Mucosa of rectum (tissue), 2 donors: ENCODE data around the gene GUCA1A.
A peak's percentile ranks its signal among the peaks of the same experiment; 100 is the strongest.
"Not testable (repeated sequence)": the region's sequence is repeated elsewhere in the genome, so short reads cannot be mapped to it uniquely, and the experiment has no call there.

ENCODE experiments used
- H3K27ac ChIP-seq, 2 donors: one replicate each; pipeline ENCODE4 v1.7.0; 2013; ENCODE audit warnings: inconsistent platforms in 2 of 2, low read depth in 2 of 2, low read length in 2 of 2
- H3K27me3 ChIP-seq, 2 donors: one replicate each; pipeline ENCODE4 v1.7.0; 2013; ENCODE audit warnings: low read length in 2 of 2; ENCODE audit not compliant: control insufficient read depth in 2 of 2, insufficient read depth in 2 of 2
- H3K36me3 ChIP-seq, 2 donors: one replicate each; pipeline ENCODE4 v1.7.0; 2013; ENCODE audit warnings: low read length in 2 of 2; ENCODE audit not compliant: control insufficient read depth in 2 of 2, insufficient read depth in 2 of 2
- H3K4me1 ChIP-seq, 2 donors: one replicate each; pipeline ENCODE4 v1.7.0; 2013; ENCODE audit warnings: low read length in 2 of 2, mild to moderate bottlenecking in 1 of 2; ENCODE audit not compliant: control insufficient read depth in 2 of 2, insufficient read depth in 2 of 2
- H3K4me3 ChIP-seq, 2 donors: one replicate each; pipeline ENCODE4 v1.7.0; 2013; ENCODE audit warnings: low read length in 2 of 2
- H3K9ac ChIP-seq, 2 donors: one replicate each; pipeline ENCODE4 v1.7.0; 2013; ENCODE audit warnings: low read length in 2 of 2, low read depth in 1 of 2, mild to moderate bottlenecking in 1 of 2
- H3K9me3 ChIP-seq, 2 donors: one replicate each; pipeline ENCODE4 v1.7.0; 2013; ENCODE audit warnings: low read length in 2 of 2; ENCODE audit not compliant: control insufficient read depth in 2 of 2
- donor health status: healthy.
- donor health status: Normal muscosa, but diverticular disease.

GUCA1A gene

DNA sequence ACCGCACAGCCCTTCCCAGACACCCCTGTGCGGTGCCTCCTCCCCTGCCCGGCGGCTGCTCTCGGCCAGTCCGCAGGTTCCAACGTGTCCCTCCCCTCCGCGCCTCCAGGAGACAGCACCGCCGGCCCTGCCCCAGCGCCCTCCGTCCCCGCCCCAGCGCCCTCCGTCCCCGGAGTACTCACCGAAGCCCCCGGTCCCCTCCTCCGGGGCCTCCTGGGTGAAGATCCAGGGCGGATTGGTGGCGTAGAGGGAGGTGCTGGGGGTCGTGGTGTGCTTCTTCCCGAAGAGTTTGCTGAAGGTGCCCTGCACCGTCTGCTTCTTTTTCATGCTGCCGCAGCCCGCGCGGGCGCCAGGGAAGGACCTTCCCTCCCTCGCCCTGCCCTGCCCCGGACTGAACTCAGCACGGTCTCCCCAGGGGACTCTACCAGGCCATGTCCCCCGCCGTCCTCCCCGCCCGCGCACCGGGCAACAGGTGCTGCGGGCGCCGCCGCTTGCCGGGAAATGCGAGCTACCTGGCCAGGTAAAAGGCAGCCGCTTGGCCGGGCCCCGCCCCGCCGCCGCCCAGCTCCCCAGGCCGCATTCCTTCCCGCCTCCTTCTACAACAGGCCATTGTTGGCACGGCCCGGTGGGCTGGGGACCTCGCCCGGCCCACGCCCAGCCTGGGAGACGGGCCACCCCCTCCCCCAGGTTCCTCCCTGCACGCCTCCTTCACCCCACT lies 30.9 kb upstream of the GUCA1A start, which contains the start of gene C6orf132:
Gene C6orf132, minus strand, starts transcription at position 503 of the 718 bp plus-strand sequence. Its CDS starts 176 bp downstream, at position 327.
- peaks cover 31 to 51% of the 10 kb centered on the region in 2 donors for H3K4me1 ChIP-seq
- peak within 1 kb of the TSS; percentile 90 to 93 for H3K27ac ChIP-seq
- H3K9ac ChIP-seq = peak within 1 kb of the TSS; percentile 89 to 98
- no peaks in the 10 kb centered on the region for H3K9me3 ChIP-seq
- H3K27me3 ChIP-seq = no peaks in the 10 kb centered on the region
- no peaks in the 10 kb centered on the region for H3K36me3 ChIP-seq
- H3K4me3 ChIP-seq = peak within 1 kb of the TSS; percentile 76 to 86

DNA sequence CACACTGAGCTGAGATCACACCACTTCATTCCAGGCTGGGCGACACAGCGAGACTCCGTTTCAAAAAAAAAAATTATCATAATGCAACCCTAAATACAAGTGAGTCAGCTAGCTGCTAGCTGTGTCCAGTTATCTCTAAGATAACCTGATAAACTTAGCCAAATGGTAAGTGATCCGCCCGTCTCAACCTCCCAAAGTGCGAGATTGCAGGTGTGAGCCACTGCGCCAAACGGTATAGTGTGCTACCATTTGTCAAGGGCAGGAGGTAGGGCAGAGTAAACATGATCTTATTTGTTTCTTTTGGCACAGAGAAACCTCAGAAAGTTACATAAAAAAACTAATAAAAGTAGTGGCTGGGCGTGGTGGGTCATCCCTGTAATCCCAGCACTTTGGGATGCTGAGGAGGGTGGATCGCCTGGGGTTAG lies 26.0 kb upstream of the GUCA1A start:
- no peaks in the 10 kb centered on the region for H3K9me3 ChIP-seq
- H3K27ac ChIP-seq = no peak overlapping the region
- no peak overlapping the region for H3K4me3 ChIP-seq
- no peaks in the 10 kb centered on the region for H3K27me3 ChIP-seq
- H3K9ac ChIP-seq = no peak overlapping the region
- H3K36me3 ChIP-seq = no peaks in the 10 kb centered on the region
- H3K4me1 ChIP-seq = peaks cover 4 to 9% of the 10 kb centered on the region in 2 donors

- H3K9ac ChIP-seq = no peak overlapping the region
- H3K4me1 ChIP-seq = peaks cover 0 to 4% of the 10 kb centered on the region in 2 donors
- H3K36me3 ChIP-seq = no peaks in the 10 kb centered on the region
- H3K27ac ChIP-seq = no peak overlapping the region
- no peaks in the 10 kb centered on the region for H3K27me3 ChIP-seq
- no peak overlapping the region for H3K4me3 ChIP-seq
- H3K9me3 ChIP-seq = no peaks in the 10 kb centered on the region
These were observed 25.1 kb upstream of the GUCA1A start for GRCh38 chr6:42148058-42148457.

DNA sequence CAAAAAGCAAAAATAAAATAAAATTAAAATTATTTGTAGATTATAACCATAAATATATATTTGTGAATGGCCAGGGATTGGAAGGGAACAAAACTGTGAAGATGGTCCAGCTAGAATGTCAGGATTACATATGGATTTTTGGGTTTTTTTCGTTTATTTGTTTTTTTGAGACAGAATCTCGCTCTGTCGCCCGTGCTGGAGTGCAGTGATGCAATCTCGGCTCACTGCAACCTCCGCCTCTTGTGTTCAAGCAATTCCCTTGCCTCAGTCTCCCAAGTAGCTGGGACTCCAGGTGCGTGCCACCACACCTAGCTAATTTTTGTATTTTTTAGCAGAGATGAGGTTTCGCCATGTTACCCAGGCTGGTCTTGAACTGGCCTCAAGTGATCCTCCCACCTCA lies 22.9 kb upstream of the GUCA1A start:
- Histone ChIP-seq H3K4me3 (no peak overlapping the region), H3K4me1 (peaks cover 0 to 8% of the 10 kb centered on the region in 2 donors), H3K9me3 (no peaks in the 10 kb centered on the region), H3K27ac (no peak overlapping the region), H3K27me3 (peaks cover 0 to 2% of the 10 kb centered on the region in 2 donors), H3K36me3 (no peaks in the 10 kb centered on the region), H3K9ac (no peak overlapping the region)

GRCh38 chr6:42152024-42152423 lies 21.1 kb upstream of the GUCA1A start:
- H3K4me3 ChIP-seq = no peak overlapping the region
- peaks cover 0 to 2% of the 10 kb centered on the region in 2 donors for H3K27me3 ChIP-seq
- no peaks in the 10 kb centered on the region for H3K36me3 ChIP-seq
- H3K9ac ChIP-seq = no peak overlapping the region
- peaks cover 0 to 5% of the 10 kb centered on the region in 2 donors for H3K4me1 ChIP-seq
- H3K9me3 ChIP-seq = no peaks in the 10 kb centered on the region
- H3K27ac ChIP-seq = no peak overlapping the region

DNA sequence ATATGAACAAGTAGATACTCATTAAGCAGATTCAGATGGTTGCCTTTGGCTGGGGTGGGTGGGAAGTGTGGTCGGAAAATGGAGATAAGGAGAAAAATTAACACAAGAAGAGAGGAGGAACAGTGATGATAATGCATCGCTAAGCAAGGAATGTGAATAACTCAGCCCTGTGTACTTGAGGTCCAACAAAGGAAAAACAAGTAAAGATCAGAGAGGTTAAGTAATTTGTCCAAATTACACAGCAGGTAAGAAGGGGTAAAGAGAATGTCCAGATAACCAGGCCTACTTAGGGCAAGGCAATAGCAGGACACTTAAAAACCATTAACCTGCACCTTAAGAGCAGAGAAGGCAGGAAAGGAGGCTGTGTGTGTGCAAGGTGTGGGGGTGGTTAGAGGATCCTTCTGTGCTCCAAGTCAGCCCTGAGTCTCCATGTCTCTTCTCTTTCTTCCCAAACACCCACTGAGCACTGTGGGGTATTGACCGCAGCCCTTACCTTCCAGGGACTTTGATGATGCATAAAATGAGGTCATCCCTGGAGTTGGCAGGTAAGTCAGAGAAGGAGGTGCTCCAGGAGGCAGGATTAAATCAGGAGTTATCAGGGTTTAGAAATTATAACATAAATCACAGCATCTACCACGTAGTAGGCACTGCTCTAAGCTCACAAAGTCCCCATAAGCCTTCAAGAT lies 20.5 kb upstream of the GUCA1A start:
- not testable (repeated sequence) for H3K9ac ChIP-seq, H3K4me1 ChIP-seq, H3K4me3 ChIP-seq, H3K27ac ChIP-seq, H3K36me3 ChIP-seq, H3K27me3 ChIP-seq, H3K9me3 ChIP-seq

DNA sequence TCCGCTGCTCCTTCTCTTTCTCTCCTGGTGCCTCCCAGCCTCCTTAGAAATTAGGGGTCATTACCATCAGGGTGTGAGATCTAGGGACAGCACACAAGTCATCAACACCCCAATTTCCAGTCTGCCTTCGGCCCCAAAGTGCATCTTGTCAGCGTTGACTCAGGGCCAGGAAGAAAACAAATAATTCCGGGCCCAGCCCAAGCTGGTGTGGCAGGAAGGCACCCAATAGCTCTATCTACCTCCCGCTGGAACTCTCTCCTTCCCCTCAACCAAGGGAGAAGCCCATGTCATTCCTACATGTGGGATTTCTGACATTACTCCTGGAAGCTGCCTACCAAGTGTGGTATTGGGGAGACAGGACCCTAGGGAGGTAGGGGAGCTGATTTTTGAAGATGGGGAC lies 19.2 kb upstream of the GUCA1A start:
- Histone ChIP-seq H3K4me1 (peaks cover 0 to 4% of the 10 kb centered on the region in 2 donors), H3K36me3 (no peaks in the 10 kb centered on the region), H3K4me3 (no peak overlapping the region), H3K27ac (no peak overlapping the region), H3K9me3 (no peaks in the 10 kb centered on the region), H3K9ac (no peak overlapping the region), H3K27me3 (peaks cover 0 to 2% of the 10 kb centered on the region in 2 donors)

DNA sequence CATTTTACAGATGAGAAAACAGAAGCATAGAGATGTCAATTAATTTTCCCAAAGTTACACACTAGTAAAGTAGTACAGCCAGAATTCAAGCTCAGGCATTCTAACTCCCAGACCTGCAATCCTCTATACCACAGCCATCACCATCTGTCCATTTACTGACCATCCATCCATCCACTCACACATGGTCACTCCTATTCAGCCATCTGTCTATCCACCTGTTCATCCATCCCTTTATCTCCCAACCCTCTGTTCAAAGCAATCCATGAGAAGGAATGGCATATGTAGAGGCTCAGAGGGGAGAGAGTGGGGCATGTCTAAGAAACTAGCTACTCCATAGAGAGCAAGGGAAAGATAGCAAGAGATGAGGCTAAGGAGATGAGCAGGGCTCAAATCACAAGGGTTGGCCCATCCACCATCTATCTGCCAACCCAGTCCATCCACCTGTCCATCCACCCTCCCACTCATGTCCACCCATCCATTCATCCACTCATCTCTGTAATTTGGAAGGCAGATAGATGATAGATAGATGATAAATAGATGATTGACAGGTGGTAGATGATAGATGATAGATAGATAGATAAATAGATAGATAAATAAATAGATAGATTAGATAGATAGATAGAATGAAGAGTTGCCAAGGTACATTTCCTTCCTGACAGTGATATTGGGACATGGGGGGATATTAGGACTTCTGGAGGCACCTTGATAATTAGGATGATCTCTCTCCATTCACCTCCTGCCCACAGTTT lies 18.5 kb upstream of the GUCA1A start:
- Histone ChIP-seq H3K36me3 (no peaks in the 10 kb centered on the region), H3K27ac (no peak overlapping the region), H3K27me3 (peaks cover 0 to 2% of the 10 kb centered on the region in 2 donors), H3K9ac (no peak overlapping the region), H3K4me3 (no peak overlapping the region), H3K9me3 (no peaks in the 10 kb centered on the region), H3K4me1 (peaks cover 0 to 4% of the 10 kb centered on the region in 2 donors)

DNA sequence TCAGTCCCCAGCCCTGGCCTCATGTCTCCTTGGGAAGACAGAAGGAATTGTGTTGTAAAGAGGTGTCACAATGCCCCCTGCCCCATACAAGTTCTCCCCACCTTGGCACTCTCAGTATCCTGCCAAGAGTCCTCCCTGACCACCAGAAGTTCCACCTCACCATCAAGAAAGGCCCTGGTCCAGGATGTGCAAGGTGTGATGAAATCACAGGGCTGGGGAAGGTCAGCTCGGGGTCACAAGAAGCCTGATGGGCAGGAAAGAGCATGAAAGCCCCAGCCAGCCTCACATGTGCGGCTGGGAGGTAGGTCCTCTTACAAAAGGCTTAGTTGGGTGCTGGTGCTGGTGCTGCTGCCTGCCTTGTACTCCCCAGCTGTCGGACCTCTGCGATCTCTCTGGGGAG lies 17.9 kb upstream of the GUCA1A start:
- no peaks in the 10 kb centered on the region for H3K9me3 ChIP-seq
- H3K4me1 ChIP-seq = peaks cover 0 to 4% of the 10 kb centered on the region in 2 donors
- H3K27me3 ChIP-seq = peaks cover 0 to 2% of the 10 kb centered on the region in 2 donors
- no peak overlapping the region for H3K9ac ChIP-seq
- no peak overlapping the region for H3K27ac ChIP-seq
- no peak overlapping the region for H3K4me3 ChIP-seq
- H3K36me3 ChIP-seq = no peaks in the 10 kb centered on the region

DNA sequence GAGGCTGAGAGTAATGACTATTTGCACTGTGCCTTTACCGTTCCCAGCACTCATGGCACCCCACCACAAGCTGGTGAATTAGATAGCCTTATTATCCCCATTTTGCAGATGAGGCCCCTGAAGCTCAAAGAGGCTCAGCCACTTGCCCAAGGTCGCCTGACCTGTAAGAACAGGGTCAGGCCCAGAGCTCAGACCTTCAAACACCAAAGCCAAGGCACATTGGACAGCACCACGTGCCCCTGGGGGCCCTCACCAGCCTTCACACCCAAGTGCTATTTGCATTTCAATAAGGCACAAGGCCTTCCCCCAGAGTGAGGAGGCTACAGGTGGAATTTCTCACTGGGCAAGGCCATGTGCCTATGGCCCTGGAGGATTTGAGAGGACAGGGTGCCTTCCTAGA lies 16.5 kb upstream of the GUCA1A start:
- Histone ChIP-seq H3K4me1 (peaks cover 0 to 4% of the 10 kb centered on the region in 2 donors), H3K9ac (no peak overlapping the region), H3K4me3 (no peak overlapping the region), H3K9me3 (no peaks in the 10 kb centered on the region), H3K27ac (no peak overlapping the region), H3K27me3 (peaks cover 0 to 2% of the 10 kb centered on the region in 2 donors), H3K36me3 (no peaks in the 10 kb centered on the region)
